M059J (cell line): ENCODE results near the gene DOHH. TPM values are rescaled to one million over a fixed set of nuclear protein-coding genes. Genes with fewer than 3 reads are reported as not detected.
"Not testable (repeated sequence)": the region's sequence is repeated elsewhere in the genome, so short reads cannot be mapped to it uniquely, and the experiment has no call there.

Source experiments
- DNase-seq: peaks from one replicate; pipeline ENCODE4 v3.0.0-alpha.2; 2012; ENCODE audit warnings: low read depth
- total RNA-seq: library from RNA; depleted of rRNA; stranded (reverse); fragments of >200 nt; shearing (Covaris generic); gene quantifications from 2 replicates; pipeline ENCODE4 v1.2.3, GENCODE V29; 2014

DOHH gene
- total RNA-seq, 1 experiment from 2014 or later = 16.4 TPM

DNA sequence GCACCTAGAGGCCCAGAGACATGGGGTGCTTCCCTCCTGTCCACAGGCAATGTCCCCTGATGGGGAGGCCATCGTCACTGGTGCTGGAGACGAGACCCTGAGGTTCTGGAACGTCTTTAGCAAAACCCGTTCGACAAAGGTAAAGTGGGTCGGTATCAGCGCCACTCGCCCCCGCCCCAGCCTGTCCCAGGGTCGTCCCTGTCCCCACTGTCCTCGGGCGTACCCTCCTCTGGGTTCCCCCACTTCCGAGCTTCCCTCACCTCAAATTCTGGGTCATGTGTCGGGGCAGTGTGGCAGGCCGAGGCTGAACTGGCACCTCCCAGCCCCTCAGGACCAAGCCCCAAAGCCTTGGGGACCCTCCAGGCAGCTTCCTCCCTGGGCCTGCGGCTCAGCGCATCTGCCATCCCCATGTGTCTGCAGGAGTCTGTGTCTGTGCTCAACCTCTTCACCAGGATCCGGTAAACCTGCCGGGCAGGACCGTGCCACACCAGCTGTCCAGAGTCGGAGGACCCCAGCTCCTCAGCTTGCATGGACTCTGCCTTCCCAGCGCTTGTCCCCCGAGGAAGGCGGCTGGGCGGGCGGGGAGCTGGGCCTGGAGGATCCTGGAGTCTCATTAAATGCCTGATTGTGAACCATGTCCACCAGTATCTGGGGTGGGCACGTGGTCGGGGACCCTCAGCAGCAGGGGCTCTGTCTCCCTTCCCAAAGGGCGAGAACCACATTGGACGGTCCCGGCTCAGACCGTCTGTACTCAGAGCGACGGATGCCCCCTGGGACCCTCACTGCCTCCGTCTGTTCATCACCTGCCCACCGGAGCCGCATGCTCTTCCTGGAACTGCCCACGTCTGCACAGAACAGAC, 34.1 kb upstream of the DOHH start:
- no peak for DNase-seq

GRCh38 chr19:3533563-3534216, 33.2 kb upstream of the DOHH start:
- DNase-seq = no peak

GRCh38 chr19:3533033-3533432, 32.6 kb upstream of the DOHH start:
- DNase-seq = no peak

- DNase-seq = no peak
These were observed 31.8 kb upstream of the DOHH start for GRCh38 chr19:3532154-3532786.

- DNase-seq = no peak
These were observed 31.2 kb upstream of the DOHH start for GRCh38 chr19:3531716-3532115.

DNA sequence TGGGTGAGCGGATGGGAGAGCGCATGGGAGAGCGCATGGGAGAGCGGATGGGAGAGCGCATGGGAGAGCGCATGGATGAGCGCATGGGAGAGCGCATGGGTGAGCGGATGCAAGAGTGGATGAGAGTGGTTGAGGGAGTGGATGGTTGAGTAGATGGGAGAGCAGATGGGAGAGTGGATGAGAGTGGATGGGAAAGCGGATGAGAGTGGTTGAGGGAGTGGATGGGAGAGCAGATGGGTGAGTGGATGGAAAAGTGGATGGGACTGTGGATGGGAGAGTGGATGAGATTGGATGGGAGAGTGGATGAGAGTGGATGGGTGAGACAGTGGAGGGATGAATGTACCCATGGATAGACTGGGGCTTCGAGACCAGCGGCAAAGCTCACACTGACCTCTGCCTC, 29.9 kb upstream of the DOHH start:
- DNase-seq = no peak

DNA sequence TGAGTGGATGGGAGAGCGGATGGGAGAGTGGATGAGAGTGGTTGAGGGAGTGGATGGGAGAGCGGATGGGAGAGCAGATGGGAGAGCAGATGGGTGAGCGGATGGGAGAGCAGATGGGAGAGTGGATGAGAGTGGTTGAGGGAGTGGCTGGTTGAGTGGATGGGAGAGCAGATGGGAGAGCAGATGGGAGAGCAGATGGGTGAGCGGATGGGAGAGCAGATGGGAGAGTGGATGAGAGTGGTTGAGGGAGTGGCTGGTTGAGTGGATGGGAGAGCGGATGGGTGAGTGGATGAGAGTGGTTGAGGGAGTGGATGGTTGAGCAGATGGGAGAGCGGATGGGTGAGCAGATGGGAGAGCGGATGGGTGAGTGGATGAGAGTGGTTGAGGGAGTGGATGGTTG, 28.8 kb upstream of the DOHH start:
- not testable (repeated sequence) for DNase-seq

DNA sequence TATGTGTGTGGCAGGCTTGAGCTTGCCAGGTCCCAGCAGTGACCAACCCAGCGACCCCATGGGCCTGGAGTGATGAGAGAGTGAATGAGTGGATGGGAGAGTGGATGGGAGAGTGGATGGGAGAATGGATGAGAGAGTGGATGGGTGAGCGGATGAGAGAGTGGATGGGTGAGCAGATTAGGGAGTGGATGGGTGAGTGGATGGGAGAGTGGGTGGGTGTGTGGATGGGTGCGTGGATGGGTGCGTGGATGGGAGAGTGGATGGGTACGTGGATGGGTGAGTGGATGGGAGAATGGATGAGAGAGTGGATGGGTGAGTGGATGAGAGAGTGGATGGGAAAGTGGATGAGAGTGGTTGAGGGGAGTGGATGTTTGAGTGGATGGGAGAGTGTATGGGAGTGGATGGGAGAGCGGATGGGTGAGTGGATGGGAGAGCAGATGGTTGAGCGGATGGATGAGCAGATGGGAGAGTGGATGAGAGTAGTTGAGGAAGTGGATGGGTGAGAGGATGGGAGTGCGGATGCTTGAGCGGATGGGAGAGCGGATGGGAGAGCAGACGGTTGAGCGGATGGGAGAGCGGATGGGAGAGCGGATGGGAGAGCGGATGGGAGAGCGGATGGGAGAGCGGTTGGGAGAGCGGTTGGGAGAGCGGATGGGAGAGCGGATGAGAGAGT, 28.2 kb upstream of the DOHH start:
- DNase-seq = no peak

DNA sequence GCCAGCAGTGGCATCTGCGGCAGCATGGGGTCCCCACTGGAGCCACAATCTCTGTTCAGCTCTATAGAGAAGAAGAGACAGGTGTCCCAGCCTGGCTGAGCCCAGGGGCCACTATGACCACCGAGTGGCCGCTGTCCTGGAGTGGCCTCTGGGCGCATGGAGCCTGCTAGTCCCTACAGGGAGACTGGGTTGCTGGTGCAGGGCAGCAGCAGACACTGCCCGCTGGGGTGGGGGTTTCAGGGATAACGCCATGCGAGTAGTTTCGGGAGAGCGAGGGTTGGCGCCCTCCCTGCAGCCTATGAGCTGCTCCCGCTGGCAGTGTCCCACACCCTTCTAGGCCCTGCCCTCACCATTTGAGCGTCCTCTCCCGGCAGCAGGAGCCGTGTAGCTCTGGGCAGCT, 27.6 kb upstream of the DOHH start:
- no peak for DNase-seq

DNA sequence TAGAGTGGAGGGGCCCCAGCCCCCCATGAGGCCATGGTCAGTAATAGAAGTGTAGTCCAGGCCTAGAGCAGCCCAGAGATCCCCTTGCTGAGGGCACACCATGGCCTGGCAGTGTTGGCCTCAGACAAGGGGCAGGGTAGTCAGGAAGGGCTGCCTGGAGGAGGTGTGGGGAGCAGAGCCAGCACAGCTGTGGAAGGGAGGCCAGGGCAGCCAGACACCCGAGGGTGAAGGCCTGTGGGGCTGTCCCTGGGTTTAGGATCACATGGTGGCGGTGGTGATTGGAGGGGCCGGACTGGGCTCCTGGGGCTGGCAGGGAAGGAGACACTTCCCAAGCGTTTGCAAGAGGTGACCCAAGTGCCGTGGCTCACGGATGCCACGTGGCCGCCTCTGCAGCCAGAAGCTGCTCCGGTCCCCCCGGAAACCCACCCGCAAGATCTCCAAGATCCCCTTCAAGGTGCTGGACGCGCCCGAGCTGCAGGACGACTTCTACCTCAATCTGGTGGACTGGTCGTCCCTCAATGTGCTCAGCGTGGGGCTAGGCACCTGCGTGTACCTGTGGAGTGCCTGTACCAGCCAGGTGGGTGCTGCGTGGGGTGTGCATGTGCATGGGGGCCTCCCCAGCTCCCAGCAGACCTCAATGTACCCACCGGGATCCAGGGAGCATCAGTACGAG, 26.9 kb upstream of the DOHH start:
- no peak for DNase-seq

DNA sequence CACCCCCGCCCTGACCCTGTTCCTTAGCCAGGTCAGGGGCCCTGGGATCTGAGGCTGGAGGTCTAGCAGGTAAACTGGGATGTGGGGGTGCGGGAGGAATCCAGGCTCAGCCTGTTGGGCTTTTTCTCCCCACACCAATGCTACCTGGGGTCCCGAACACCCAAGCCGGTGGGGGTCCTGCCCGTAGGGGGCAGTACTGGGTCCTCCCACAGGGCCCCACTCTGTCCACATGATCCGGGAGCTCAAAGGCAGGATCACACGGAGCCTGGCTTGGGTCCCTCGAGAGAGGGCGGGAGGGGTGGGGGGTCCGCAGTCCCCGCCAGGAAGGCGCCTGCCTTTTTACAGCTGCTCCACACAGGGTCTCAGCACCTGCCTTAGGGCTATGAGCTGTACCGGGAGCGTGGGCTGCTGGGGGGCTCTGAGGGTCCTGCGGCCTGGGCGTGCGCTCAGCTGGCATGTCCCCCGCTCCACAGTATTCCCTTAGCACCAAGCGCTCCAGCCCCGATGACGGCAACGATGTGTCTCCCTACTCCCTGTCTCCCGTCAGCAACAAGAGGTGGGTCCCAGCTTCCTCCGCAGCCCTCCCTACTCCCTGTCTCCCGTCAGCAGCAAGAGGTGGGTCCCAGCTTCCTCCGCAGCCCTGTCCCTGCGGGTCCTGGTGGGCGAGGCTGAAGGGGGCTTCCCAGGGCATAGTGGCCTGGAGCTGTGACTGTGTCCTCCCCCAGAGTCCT, 26.2 kb upstream of the DOHH start:
- no peak for DNase-seq

DNA sequence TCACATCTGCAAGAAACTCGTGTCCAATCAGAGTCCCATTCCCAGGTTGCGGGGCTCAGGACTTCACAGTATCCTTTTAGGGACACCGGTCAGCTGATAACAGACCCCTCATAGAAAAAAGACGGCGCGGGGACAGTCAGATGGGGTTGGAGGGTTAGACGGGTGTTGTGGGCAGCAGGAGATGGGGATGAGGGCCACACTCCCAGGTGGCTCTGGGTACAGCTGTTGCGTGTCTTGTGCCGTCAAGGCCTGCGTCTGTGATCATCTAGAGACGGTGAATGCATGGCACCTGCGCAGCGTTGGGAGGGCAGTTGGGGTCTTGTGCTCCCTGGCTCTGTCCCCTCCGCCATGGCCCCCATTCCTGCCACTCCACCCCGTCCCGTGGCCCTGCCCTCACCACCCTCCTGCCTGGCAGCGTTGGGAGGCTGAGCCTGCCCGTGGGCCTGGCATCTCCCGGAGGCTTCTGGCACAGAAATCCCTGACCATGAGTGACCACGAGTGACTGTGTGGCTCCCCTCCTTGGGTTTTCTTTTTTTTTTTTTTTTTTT, 24.5 kb upstream of the DOHH start:
- DNase-seq = no peak

DNA sequence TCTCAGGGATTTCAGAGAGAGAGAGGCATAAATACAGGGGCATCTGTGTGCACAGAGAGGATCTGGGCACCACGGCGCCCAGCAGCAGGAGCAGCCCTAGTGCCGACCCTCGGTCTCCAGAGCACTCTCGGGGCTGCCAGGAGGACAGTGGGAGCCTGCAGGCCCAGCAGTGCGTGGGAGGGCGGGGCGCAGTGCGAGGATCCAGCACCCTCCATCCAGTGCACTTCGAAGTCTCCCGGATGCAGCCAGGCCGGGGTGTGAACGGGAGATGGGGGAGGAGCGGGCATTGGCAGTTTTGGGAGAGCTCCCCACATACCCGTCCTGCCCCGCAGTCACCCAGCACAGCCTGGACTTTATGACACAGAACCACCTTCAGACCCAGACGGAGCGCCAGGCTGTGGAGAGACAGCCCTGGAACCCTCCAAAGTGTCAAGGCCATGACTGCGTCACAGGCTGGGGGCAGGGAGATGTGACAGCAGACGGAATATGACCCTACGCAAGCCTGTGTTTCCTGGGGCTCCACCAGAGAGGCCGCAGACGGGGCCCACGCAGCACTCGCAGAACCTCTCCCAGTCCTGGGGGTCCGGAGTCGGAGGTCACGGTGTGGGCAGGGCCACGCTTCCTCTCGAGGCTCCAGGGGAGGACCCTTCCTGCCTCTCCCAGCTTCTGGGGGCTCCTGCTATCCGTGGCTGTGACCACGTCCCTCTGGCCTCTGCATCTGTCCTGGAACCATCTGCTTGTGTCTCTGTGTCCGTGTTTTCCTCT, 23.8 kb upstream of the DOHH start:
- DNase-seq = no peak

DNA sequence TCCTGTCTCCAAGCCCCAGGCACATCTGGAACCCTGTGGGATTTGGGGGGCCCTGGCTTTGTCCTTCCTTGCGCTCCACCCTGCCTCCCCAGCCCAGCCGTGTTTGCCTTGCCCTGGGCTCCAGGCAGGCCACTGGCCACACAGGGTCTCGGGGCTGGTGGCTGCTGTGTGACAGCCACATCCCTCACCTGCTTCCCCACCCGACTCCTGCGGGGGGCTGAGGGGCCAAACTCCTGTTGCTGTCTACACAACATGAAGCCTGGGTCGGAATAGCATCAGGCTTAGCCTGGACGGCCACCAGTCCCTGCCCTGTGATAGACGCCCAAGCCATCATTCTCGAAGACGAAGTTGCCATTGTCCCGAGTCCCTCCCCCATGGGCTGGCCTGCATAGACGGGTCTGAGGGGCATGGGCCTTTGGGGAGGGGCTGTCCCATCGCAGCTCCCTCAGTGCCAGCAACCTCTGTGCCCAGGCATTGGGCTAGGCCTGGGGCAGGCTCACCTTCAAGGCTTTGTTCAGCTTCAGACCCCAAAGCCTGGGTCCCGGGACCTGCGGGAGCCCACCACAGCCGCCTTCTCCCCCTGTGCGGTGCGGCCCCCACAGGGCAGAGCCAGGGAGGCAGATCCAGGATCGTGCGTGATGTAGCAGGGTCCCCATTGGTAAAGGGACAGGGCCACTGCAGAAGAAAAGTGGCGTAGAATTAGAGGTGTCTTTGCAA, 23.0 kb upstream of the DOHH start:
- DNase-seq = no peak

DNA sequence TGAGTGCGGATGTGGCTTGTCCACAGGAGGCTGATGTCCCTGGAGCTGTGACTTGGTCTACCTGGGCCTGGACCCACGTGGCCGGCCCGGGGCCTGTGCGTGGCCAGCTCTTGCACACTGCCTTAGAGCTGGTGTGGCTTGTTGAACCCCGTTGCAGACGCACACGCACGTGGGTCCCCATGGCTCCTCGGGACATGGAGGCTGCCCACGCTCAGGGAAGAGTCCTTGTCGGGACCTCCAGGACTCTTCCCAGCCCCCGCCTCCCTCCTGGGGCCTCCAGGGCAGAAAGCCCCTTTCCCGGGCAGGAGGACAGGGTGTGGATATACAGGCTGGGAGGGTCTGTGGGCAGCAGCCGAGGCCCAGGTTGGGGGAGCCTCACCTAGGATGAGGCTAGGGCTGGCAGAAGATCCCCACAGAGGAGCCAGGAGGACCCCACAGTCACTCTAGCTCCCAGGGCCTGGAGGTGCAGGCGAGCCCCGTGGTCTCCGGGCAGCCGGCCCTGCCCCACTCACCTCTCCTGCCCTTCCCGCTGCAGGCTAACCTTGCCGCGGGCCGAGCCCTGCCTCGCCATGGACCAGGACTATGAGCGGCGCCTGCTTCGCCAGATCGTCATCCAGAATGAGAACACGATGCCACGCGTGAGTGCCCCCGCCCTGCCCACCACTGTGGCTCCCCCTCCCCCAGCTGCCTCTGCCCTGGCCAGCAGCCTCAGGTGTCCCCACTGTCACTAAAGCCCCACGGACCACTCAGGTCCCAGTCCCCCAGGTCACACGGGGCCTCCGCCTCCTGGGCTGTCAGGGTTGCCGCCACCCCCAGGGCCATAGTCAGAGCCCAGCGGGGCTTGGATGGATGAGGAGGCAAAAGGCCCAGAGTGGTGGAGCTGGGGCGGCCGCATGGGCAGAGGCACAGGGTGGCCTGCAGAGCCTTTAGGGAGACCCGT, 22.2 kb upstream of the DOHH start:
- no peak for DNase-seq

DNA sequence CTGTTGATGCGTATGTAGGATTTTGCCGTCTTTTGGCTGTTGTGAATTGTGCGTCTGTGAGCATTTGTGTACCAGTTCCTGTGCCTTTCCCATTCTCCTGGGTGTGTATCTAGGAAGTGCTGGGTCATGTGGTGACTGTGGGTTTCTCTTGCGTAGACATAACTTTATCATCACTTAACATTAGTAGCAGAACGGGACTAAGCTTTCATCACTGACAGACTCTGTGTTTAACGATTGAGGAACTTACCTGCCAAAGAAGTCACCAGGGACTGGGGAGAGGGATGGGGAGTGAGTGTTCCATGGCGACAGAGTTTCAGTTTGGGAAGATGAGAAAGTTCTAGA, 20.6 kb upstream of the DOHH start:
- no peak for DNase-seq

GRCh38 chr19:3520166-3521103, 20.0 kb upstream of the DOHH start:
- DNase-seq = no peak
